ENCODE results near the gene CAB39L. TPM values are rescaled to one million over a fixed set of nuclear protein-coding genes. Genes with fewer than 3 reads are reported as not detected.

The CAB39L gene
- polyA plus RNA-seq, 1 donor (not counting 4 experiments of a cell fraction or from before 2014, with no cell fraction given) = 10.1 TPM

GRCh38 chr13:49305792-49306425, 138.0 kb downstream of the CAB39L start:
- no peak overlapping the region for H3K27ac ChIP-seq (ENCODE audit: control insufficient read depth, insufficient read depth, low read length)
- no peak for FAIRE-seq
- H2AFZ ChIP-seq (ENCODE audit: control insufficient read depth, low read length) = no peak overlapping the region

DNA sequence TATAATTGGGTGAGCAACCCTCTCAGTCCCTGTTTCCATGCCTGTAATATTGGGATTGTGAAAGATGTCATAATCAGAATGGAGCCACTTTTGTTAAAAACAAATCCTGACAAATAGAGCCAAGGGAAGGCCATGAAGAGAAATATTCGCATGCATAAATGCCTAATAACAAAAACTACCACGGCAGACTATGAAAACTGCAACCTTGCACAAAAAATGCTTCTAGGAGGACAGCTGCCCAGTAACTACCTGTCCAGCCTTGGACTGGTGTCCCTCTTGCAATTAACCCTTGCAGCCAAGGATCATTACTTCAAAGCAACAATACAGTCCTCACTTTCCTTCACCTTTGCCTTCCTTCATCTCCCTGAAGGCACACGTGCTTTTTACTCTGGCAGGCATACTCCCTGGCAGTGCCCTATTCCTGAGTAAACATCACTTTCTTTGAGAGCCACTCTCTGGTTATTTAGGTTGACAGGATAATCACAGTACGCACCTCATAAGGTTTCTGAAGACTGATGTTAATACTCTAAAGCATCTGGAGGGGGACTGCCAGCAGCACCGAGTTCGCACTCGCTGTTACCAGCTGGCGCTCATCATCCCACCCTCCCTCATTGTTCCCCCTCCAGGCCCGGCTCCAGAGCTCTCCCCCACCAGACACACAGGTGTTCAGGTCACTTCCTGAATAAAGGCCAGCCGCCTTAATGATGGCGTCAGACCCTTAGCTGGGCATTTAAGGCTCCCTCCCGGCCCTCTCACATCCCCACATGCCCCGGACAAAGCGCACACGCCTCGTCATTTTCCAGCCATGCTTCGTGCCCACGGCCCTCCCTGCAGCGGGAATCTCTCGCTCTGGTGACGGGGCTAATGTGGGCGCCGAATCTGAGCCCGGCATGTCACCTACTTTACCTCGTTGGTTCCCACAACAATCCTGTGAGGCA, 138.8 kb downstream of the CAB39L start:
- Histone ChIP-seq H3K4me2 (ENCODE audit: control insufficient read depth, extremely low read depth, insufficient read depth, low read depth, low read length) (no peak overlapping the region), H3K9me1 (ENCODE audit: control insufficient read depth, extremely low read depth, insufficient read depth, low read length) (no peaks in the 10 kb centered on the region), H4K20me1 (ENCODE audit: control insufficient read depth, extremely low read depth, insufficient read depth, low read length) (no peaks in the 10 kb centered on the region), H2AFZ (ENCODE audit: control insufficient read depth, low read length) (no peak overlapping the region), H3K79me2 (ENCODE audit: control insufficient read depth, insufficient read depth, low read length) (no peaks in the 10 kb centered on the region), H3K4me3 (ENCODE audit: control insufficient read depth in 2 of 3, extremely low read depth in 1 of 3, insufficient read depth in 2 of 3, low read depth in 1 of 3, low read length in 3 of 3) (no peak overlapping the region), H3K4me1 (ENCODE audit: control insufficient read depth, extremely low read depth, insufficient read depth, low read length) (peaks cover 15% of the 10 kb centered on the region), H3K9ac (ENCODE audit: control insufficient read depth, extremely low read depth, insufficient read depth, low read length) (no peak overlapping the region), H3K36me3 (ENCODE audit: control insufficient read depth in 2 of 2, extremely low read depth in 1 of 2, insufficient read depth in 2 of 2, low read length in 2 of 2) (no peaks in the 10 kb centered on the region), H3K9me3 (ENCODE audit: control insufficient read depth, low read depth, low read length) (no peaks in the 10 kb centered on the region), H3K27me3 (ENCODE audit: control insufficient read depth, extremely low read depth, insufficient read depth, low read length) (no peaks in the 10 kb centered on the region), H3K27ac (ENCODE audit: control insufficient read depth, insufficient read depth, low read length) (no peak overlapping the region)
- TF ChIP-seq CTCF (optimal IDR thresholded peaks at IDR 0.05 in 1 of 3, IDR thresholded peaks at IDR 0.05 in 1 of 3, conservative IDR thresholded peaks at IDR 0.05 in 1 of 3; ENCODE audit: extremely low read depth in 1 of 3, insufficient read depth in 2 of 3, low read length in 3 of 3) (no peak), EZH2 (IDR thresholded peaks at IDR 0.05; ENCODE audit: low read length) (no peak)
- DNase-seq (ENCODE audit: low read depth, low spot score) (no peak), FAIRE-seq (peak; percentile 34)
- dilution Hi-C loops (cut with MboI; ENCODE audit: extremely low pct_ligation_motif_present, low sequenced_read_pairs) = loop anchor here (25.0 kb wide), 1 partner anchor 132 kb away; the partner anchor contains the start of genes CAB39L and SETDB2

More at GRCh38 chr13:49305792-49306425, 138.0 kb downstream of the CAB39L start:
- Histone ChIP-seq H4K20me1 (ENCODE audit: control insufficient read depth, extremely low read depth, insufficient read depth, low read length) (no peaks in the 10 kb centered on the region), H3K9me3 (ENCODE audit: control insufficient read depth, low read depth, low read length) (no peaks in the 10 kb centered on the region), H3K27me3 (ENCODE audit: control insufficient read depth, extremely low read depth, insufficient read depth, low read length) (no peaks in the 10 kb centered on the region), H3K9me1 (ENCODE audit: control insufficient read depth, extremely low read depth, insufficient read depth, low read length) (no peaks in the 10 kb centered on the region), H3K4me1 (ENCODE audit: control insufficient read depth, extremely low read depth, insufficient read depth, low read length) (peaks cover 15% of the 10 kb centered on the region), H3K4me3 (ENCODE audit: control insufficient read depth in 2 of 3, extremely low read depth in 1 of 3, insufficient read depth in 2 of 3, low read depth in 1 of 3, low read length in 3 of 3) (no peak overlapping the region), H3K36me3 (ENCODE audit: control insufficient read depth in 2 of 2, extremely low read depth in 1 of 2, insufficient read depth in 2 of 2, low read length in 2 of 2) (peaks cover 0 to 2% of the 10 kb centered on the region in 2 experiments), H3K9ac (ENCODE audit: control insufficient read depth, extremely low read depth, insufficient read depth, low read length) (no peak overlapping the region), H3K79me2 (ENCODE audit: control insufficient read depth, insufficient read depth, low read length) (no peaks in the 10 kb centered on the region), H3K4me2 (ENCODE audit: control insufficient read depth, extremely low read depth, insufficient read depth, low read depth, low read length) (no peak overlapping the region)
- DNase-seq (ENCODE audit: low read depth, low spot score) = no peak
- dilution Hi-C loops (cut with MboI; ENCODE audit: extremely low pct_ligation_motif_present, low sequenced_read_pairs) = loop anchor here (25.0 kb wide), 1 partner anchor 131 kb away; the partner anchor contains the start of genes CAB39L and SETDB2
- TF ChIP-seq EZH2 (IDR thresholded peaks at IDR 0.05; ENCODE audit: low read length) (no peak), CTCF (optimal IDR thresholded peaks at IDR 0.05 in 1 of 3, IDR thresholded peaks at IDR 0.05 in 1 of 3, conservative IDR thresholded peaks at IDR 0.05 in 1 of 3; ENCODE audit: extremely low read depth in 1 of 3, insufficient read depth in 2 of 3, low read length in 3 of 3) (no peak)

All from keratinocyte (primary cell).